Astrocyte of the spinal cord (primary cell): ENCODE measurements around the gene RASGEF1C.

Experiments
- DNase-seq: peaks from one replicate; pipeline ENCODE4 v3.0.0; 2011; ENCODE audit warnings: low read depth, low spot score
- H3K4me3 ChIP-seq: 2 replicates; pipeline ENCODE4 v1.5.1; 2011; ENCODE audit warnings: low read depth, mild to moderate bottlenecking, low read length, moderate library complexity
- CTCF ChIP-seq: IDR thresholded peaks from 2 replicates; pipeline ENCODE4 v1.5.1; 2012; ENCODE audit warnings: low read depth, mild to moderate bottlenecking, low read length, inconsistent platforms
- in situ Hi-C: cut with HindIII; loops from 2 replicates; pipeline ENCODE4 v1.10.0; 2017; ENCODE audit warnings: low sequenced_read_pairs

The RASGEF1C gene

GRCh38 chr5:180079702-180080466 lies 129.1 kb downstream of the RASGEF1C start:
- in situ Hi-C loops, result no loop called here
- no peak for DNase-seq
- no peak for TF ChIP-seq CTCF
- H3K4me3 ChIP-seq, result no peak overlapping the region

DNA sequence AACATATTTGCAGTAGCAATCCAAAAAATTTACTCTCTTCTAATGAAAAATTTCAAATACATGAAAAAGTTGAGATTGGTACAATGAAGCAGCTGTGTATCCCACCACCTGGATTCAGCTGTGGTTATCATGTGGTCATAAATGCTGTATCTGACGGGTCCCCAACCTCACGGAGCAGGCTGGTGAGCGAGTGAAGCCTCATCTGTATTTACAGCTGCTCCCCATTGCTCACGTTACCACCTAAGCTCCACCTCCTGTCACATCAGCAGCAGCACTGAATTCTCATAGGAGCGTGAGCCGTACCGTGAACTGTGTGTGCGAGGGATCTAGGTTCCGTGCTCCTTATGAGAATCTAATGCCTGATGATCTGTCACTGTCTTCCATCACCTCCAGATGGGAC lies 130.7 kb downstream of the RASGEF1C start:
- no peak for TF ChIP-seq CTCF
- in situ Hi-C loops, result no loop called here
- no peak overlapping the region for H3K4me3 ChIP-seq
- no peak for DNase-seq

DNA sequence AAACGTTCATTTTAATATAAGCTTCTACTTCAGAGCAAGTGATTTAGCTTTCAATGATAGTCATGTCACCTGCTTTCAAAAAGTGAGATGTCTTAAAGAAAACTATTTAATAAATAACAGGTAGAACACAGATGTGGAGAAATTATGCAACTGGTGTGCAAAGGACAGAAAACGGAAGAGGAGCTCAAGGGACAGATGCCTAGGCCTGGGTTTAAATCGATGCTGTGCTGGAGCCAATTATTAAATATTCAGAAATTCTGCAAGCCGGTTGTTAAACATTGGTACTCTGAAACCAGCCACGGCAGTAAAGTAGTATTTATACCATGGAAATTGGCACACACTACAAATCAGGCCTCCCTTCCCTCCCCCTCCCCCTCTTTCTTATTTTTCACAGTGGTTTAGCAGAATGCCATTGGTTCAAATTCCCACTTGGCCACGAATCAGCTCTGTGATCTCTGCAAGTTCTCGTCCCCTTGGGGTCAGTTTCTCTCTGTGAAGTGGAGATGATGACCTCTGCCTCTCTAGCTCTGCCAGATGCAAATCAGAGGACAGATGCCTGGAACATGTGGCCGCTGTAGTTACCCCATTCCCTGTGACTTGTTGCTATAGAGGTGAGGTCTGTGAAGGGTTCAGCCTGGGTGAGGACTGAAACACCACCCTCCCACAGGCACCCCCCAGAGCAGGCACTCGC lies 131.3 kb downstream of the RASGEF1C start:
- TF ChIP-seq CTCF, result no peak
- in situ Hi-C loops, result no loop called here
- DNase-seq, result no peak
- no peak overlapping the region for H3K4me3 ChIP-seq

GRCh38 chr5:180075703-180076102 lies 133.3 kb downstream of the RASGEF1C start:
- in situ Hi-C loops, result no loop called here
- no peak for TF ChIP-seq CTCF
- H3K4me3 ChIP-seq, result no peak overlapping the region
- no peak for DNase-seq

DNA sequence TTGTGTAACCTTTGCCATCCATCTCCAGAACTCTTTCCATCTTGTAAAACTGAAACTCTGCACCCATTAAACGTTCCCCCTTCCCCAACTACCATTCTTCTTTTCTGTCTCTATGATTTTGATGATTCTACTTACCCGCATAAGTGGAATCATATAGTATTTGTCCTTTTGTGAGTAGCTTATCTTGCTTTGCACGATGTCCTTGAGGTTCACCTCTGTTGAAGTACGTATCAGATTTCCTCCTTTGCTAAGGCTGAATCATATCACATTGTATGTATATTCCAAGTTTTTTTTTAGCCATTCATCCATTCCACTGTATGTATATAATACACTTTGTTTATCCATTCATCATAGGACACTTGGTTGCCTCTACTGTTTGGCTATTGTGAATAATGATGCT lies 134.5 kb downstream of the RASGEF1C start:
- no peak for DNase-seq
- in situ Hi-C loops, result no loop called here
- H3K4me3 ChIP-seq, result no peak overlapping the region
- TF ChIP-seq CTCF, result no peak

GRCh38 chr5:180072556-180072955 lies 136.5 kb downstream of the RASGEF1C start:
- no peak for TF ChIP-seq CTCF
- H3K4me3 ChIP-seq, result no peak overlapping the region
- in situ Hi-C loops, result no loop called here
- no peak for DNase-seq
